ENCODE results near the gene ELOVL6.

ELOVL6 gene

DNA sequence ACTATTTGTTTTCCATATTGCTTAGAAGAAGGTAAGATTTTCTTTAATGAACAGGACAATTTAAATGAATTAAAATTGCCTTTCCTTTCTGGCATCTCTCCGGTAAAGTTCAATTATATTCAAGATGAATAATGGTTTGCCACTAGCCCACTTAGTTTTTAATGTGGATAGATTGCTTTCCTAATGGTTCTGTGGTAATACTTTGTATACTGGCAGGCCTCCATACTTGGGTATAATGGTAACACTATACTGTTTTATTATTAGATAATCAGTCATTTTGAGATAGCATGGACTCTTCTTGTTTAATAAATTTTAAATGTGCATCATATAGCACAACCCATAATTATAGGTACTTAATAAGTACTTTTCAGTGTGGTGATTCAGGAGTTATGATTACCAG is 89.5 kb downstream of the ELOVL6 start:
- Histone ChIP-seq H3K4me3 (ENCODE audit: low read length) (no peak overlapping the region), H3K9me3 (ENCODE audit: control insufficient read depth, insufficient read depth, low read length) (no peaks in the 10 kb centered on the region), H3K36me3 (ENCODE audit: control insufficient read depth, insufficient read depth, low read length) (peaks cover 3% of the 10 kb centered on the region; the same call in 1 of the 2 replicates), H3K27ac (ENCODE audit: low read length) (no peak overlapping the region), H3K27me3 (ENCODE audit: control insufficient read depth, insufficient read depth, low read length) (no peaks in the 10 kb centered on the region), H3K4me1 (ENCODE audit: control insufficient read depth, insufficient read depth, low read length) (peaks cover 3% of the 10 kb centered on the region; the same call in 1 of the 2 replicates)
- WGBS (ENCODE audit: insufficient coverage, insufficient read length), result no CpG with 5 or more reads among the region's 1 CpG
- no peak for DNase-seq (ENCODE audit: low read depth, low spot score)

DNA sequence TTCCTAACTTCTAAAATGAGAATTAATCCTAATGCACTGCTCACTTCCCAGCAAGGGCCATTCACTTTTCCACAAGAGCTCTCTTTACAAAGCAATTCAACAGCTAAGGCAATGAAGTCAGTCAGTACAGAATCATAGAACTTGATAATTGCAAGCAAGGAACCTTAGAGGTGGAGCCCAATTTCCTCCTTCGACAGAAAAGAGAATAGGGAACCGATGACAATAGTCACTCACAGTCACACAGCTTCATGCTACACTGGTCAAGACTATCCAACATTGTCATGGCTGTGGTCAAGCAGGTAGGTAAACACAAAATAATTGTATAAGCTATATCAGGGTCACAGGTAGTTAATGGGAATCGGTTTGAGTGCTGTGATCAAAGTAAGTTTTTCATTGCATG is 90.0 kb downstream of the ELOVL6 start:
- H3K27me3 ChIP-seq (ENCODE audit: control insufficient read depth, insufficient read depth, low read length), result no peaks in the 10 kb centered on the region
- no peak overlapping the region for H3K27ac ChIP-seq (ENCODE audit: low read length)
- H3K36me3 ChIP-seq (ENCODE audit: control insufficient read depth, insufficient read depth, low read length), result peaks cover 3% of the 10 kb centered on the region; the same call in 1 of the 2 replicates
- H3K4me3 ChIP-seq (ENCODE audit: low read length), result no peak overlapping the region
- peaks cover 3% of the 10 kb centered on the region; the same call in 1 of the 2 replicates for H3K4me1 ChIP-seq (ENCODE audit: control insufficient read depth, insufficient read depth, low read length)
- no peak for DNase-seq (ENCODE audit: low read depth, low spot score)
- WGBS (ENCODE audit: insufficient coverage, insufficient read length), result no CpG with 5 or more reads among the region's 3 CpGs
- H3K9me3 ChIP-seq (ENCODE audit: control insufficient read depth, insufficient read depth, low read length), result no peaks in the 10 kb centered on the region

DNA sequence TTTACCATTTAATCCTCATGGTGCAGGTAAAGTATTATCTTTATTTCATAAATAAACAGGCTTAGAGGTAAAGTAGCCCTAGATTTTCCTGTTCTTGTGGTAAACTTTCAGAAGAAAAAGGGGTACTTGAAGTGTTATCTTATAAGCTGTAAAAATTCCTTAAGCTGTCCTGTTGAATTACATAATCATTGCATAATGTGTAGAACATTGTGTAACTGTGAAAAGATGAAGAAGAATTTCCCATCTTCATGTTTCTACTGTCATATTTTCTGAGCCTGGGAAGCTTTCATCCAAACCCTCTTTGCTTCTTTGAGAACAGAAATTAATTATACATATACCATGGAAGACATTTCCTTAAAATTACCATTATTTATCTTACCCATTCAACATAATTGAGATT is 90.5 kb downstream of the ELOVL6 start:
- no peak for DNase-seq (ENCODE audit: low read depth, low spot score)
- no peak overlapping the region for H3K4me3 ChIP-seq (ENCODE audit: low read length)

DNA sequence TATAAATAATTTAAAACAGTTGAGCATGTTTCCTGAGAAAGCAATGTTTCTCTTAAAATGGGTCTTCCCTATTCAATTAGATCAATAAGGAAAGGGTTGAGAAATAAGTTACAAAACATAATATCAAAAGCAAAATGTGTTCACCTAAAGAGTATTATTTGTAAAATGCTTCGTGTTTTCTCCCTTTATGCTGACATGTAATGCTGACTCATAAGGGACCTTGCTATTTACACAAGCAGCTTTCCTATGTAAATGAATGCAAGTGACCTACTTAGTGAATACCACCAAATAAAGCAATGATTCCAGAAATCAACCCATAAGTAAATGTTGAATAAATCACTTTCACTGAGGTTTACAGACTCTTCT is 91.5 kb downstream of the ELOVL6 start:
- H3K4me3 ChIP-seq (ENCODE audit: low read length), result no peak overlapping the region
- WGBS (ENCODE audit: insufficient coverage, insufficient read length), result no CpG with 5 or more reads among the region's 1 CpG
- no peaks in the 10 kb centered on the region for H3K9me3 ChIP-seq (ENCODE audit: control insufficient read depth, insufficient read depth, low read length)

More for the DNA sequence above, 90.5 kb downstream of the ELOVL6 start:
- Histone ChIP-seq H3K4me1 (ENCODE audit: control insufficient read depth, insufficient read depth, low read length) (peaks cover 3% of the 10 kb centered on the region; the same call in 1 of the 2 replicates), H3K36me3 (ENCODE audit: control insufficient read depth, insufficient read depth, low read length) (peaks cover 3% of the 10 kb centered on the region; the same call in 1 of the 2 replicates), H3K27me3 (ENCODE audit: control insufficient read depth, insufficient read depth, low read length) (no peaks in the 10 kb centered on the region), H3K27ac (ENCODE audit: low read length) (no peak overlapping the region), H3K9me3 (ENCODE audit: control insufficient read depth, insufficient read depth, low read length) (no peaks in the 10 kb centered on the region)

DNA sequence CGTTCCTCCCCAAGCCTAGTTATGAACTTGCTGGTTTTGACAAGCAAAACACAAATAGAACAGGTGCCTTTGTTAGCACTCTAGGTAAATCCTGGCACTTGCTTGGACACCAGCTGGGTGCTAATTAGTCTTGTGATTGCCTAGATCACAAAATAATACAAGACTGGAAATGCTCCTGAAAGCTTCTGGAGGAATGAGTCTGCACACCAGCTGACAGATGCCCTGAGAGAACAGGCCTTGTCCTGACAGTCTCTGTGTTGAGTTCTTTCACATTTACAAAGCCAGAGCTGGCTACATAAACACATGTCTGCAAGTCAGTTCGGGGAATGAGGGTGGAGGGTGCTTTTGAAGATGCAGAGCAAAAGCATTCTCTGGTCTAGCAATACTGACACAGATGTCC is 93.8 kb downstream of the ELOVL6 start:
- no peak for DNase-seq (ENCODE audit: low read depth, low spot score)
- H3K36me3 ChIP-seq (ENCODE audit: control insufficient read depth, insufficient read depth, low read length), result peaks cover 3% of the 10 kb centered on the region; the same call in 1 of the 2 replicates
- no peaks in the 10 kb centered on the region for H3K9me3 ChIP-seq (ENCODE audit: control insufficient read depth, insufficient read depth, low read length)
- no peak overlapping the region for H3K27ac ChIP-seq (ENCODE audit: low read length)
- peaks cover 3% of the 10 kb centered on the region; the same call in 1 of the 2 replicates for H3K4me1 ChIP-seq (ENCODE audit: control insufficient read depth, insufficient read depth, low read length)
- WGBS (ENCODE audit: insufficient coverage, insufficient read length), result no CpG with 5 or more reads among the region's 2 CpGs
- no peaks in the 10 kb centered on the region for H3K27me3 ChIP-seq (ENCODE audit: control insufficient read depth, insufficient read depth, low read length)
- H3K4me3 ChIP-seq (ENCODE audit: low read length), result no peak overlapping the region

More for the DNA sequence above, 91.5 kb downstream of the ELOVL6 start:
- no peak for DNase-seq (ENCODE audit: low read depth, low spot score)
- peaks cover 3% of the 10 kb centered on the region; the same call in 1 of the 2 replicates for H3K36me3 ChIP-seq (ENCODE audit: control insufficient read depth, insufficient read depth, low read length)
- H3K27ac ChIP-seq (ENCODE audit: low read length), result no peak overlapping the region
- H3K27me3 ChIP-seq (ENCODE audit: control insufficient read depth, insufficient read depth, low read length), result no peaks in the 10 kb centered on the region
- H3K4me1 ChIP-seq (ENCODE audit: control insufficient read depth, insufficient read depth, low read length), result peaks cover 3% of the 10 kb centered on the region; the same call in 1 of the 2 replicates

DNA sequence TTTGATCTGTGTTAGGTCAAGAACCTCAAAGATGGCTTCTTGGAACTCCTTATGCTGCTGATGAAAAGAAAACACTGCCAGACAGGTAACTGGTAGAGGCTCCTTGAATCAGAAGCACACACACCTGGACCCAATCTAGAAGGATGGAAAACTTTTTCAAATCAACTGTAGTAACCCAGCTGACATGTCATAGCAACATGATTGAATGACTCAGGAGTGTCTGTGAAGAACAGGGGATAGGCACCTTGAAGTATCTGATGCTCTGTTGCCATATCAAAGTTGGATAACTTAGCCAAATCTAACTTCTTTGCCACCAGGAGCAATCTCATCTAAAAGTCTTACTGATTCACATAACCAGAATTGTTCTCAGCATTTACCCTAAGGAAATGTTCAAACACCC is 98.8 kb downstream of the ELOVL6 start:
- no peak overlapping the region for H3K27ac ChIP-seq (ENCODE audit: low read length)
- no peak for DNase-seq (ENCODE audit: low read depth, low spot score)
- H3K27me3 ChIP-seq (ENCODE audit: control insufficient read depth, insufficient read depth, low read length), result no peaks in the 10 kb centered on the region
- no peak overlapping the region for H3K4me3 ChIP-seq (ENCODE audit: low read length)
- H3K36me3 ChIP-seq (ENCODE audit: control insufficient read depth, insufficient read depth, low read length), result peaks cover 1% of the 10 kb centered on the region; the same call in 1 of the 2 replicates
- no peaks in the 10 kb centered on the region for H3K4me1 ChIP-seq (ENCODE audit: control insufficient read depth, insufficient read depth, low read length)
- no peaks in the 10 kb centered on the region for H3K9me3 ChIP-seq (ENCODE audit: control insufficient read depth, insufficient read depth, low read length)

DNA sequence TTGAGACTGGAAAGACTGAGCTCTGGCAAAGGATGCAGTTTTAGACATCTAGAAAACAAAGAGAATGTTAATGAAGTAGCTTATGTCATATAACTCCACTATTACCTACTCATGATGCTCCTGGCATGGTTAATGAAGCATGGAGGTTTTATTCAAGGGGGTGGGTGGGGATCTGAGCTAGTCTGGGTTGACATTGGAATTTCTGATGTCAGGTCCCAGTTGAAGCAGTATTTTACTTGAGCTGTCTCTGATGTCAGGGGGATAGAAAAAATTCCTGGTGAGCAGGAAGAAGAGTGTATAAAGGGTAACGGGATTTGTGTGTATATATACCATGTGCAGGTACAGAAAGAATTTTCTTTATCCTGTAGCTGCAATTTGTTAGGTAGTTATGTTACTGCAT is 102.0 kb downstream of the ELOVL6 start:
- no peak for DNase-seq (ENCODE audit: low read depth, low spot score)
- H3K27me3 ChIP-seq (ENCODE audit: control insufficient read depth, insufficient read depth, low read length), result no peaks in the 10 kb centered on the region
- no peak overlapping the region for H3K27ac ChIP-seq (ENCODE audit: low read length)
- H3K9me3 ChIP-seq (ENCODE audit: control insufficient read depth, insufficient read depth, low read length), result no peaks in the 10 kb centered on the region
- no peak overlapping the region for H3K4me3 ChIP-seq (ENCODE audit: low read length)
- WGBS (ENCODE audit: insufficient coverage, insufficient read length), result 100% methylated on average over 1 of the region's 1 CpG
- no peaks in the 10 kb centered on the region for H3K4me1 ChIP-seq (ENCODE audit: control insufficient read depth, insufficient read depth, low read length)
- no peaks in the 10 kb centered on the region for H3K36me3 ChIP-seq (ENCODE audit: control insufficient read depth, insufficient read depth, low read length)

DNA sequence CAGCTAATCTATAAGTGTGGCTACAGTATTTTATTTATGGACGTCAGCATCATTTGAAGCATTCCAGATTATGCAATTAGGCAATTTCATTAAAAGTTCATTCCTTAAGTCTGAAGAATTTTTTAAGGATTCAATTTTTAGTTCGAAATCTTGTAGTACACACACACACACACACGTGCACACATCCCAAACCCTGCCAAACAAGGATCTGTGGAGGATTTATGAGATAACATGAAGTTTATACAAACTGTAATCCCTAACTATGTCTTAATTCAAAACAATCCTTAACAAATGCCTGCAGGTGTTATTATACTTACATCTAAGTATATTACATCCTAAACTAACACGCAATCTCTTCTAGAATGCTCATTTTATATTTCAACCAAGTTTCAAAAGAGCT is 105.8 kb downstream of the ELOVL6 start:
- no peak for DNase-seq (ENCODE audit: low read depth, low spot score)
- Histone ChIP-seq H3K9me3 (ENCODE audit: control insufficient read depth, insufficient read depth, low read length) (no peaks in the 10 kb centered on the region), H3K27me3 (ENCODE audit: control insufficient read depth, insufficient read depth, low read length) (no peaks in the 10 kb centered on the region), H3K36me3 (ENCODE audit: control insufficient read depth, insufficient read depth, low read length) (no peaks in the 10 kb centered on the region), H3K27ac (ENCODE audit: low read length) (no peak overlapping the region), H3K4me1 (ENCODE audit: control insufficient read depth, insufficient read depth, low read length) (peaks cover 2% of the 10 kb centered on the region), H3K4me3 (ENCODE audit: low read length) (no peak overlapping the region)
- 100% methylated on average over 1 of the region's 4 CpGs for WGBS (ENCODE audit: insufficient coverage, insufficient read length)

DNA sequence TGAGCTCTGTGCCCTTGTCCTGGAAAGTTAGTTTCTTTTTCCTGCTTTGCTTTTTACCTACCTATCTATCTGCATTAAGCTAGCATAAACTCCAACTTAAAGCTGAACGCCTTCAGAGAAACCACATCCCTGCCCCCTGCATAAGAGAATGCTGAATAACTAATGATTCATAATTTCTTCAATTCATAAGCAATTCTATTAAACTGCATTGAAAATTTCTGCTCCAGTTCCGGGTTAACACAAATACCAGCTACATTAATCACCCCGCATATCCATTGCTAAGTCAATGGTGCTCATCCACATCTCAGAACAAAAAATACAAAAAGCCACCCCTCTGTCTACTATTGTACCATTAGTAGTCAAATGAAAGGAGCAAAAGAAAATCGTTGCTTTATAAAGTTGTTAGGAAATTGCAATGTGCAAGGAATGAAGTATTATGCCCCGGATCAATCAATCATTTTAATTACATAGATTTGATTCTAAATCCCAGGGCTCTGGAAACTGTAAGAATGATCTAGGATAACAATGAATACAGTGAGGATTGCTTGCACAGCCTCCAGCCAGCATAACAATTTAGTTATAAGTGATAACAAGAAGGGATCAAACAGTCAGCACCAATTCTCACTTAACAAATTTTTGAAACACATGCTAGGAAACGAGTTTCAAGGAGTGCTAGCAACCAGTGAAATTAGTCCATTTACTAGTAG is 106.8 kb downstream of the ELOVL6 start:
- no peaks in the 10 kb centered on the region for H3K36me3 ChIP-seq (ENCODE audit: control insufficient read depth, insufficient read depth, low read length)
- H3K27me3 ChIP-seq (ENCODE audit: control insufficient read depth, insufficient read depth, low read length), result no peaks in the 10 kb centered on the region
- no peak for DNase-seq (ENCODE audit: low read depth, low spot score)
- peaks cover 2% of the 10 kb centered on the region for H3K4me1 ChIP-seq (ENCODE audit: control insufficient read depth, insufficient read depth, low read length)
- H3K9me3 ChIP-seq (ENCODE audit: control insufficient read depth, insufficient read depth, low read length), result no peaks in the 10 kb centered on the region
- H3K27ac ChIP-seq (ENCODE audit: low read length), result no peak overlapping the region
- WGBS (ENCODE audit: insufficient coverage, insufficient read length), result no CpG with 5 or more reads among the region's 6 CpGs
- no peak overlapping the region for H3K4me3 ChIP-seq (ENCODE audit: low read length)

DNA sequence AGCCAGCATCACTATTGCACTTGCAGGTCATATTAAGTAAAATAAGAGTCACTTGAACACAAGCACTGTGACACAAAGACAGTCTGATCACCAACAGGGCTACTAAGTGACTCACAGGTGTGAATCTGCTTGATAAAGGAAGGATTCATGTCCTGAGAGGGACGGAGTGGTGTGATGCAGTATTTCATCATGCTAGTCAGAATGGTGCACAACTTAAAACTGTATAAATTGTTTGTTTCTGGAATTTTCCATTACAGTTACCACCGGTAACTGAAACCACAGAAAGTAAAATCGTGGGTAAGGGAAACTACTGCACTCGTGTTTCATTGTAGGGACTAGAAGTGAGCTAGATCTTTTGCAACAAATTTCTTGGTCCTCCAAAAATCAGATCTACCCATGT is 109.7 kb downstream of the ELOVL6 start:
- DNase-seq (ENCODE audit: low read depth, low spot score), result no peak
- no CpG with 5 or more reads among the region's 4 CpGs for WGBS (ENCODE audit: insufficient coverage, insufficient read length)

More for the DNA sequence above, 109.7 kb downstream of the ELOVL6 start:
- no peaks in the 10 kb centered on the region for H3K9me3 ChIP-seq (ENCODE audit: control insufficient read depth, insufficient read depth, low read length)
- H3K27me3 ChIP-seq (ENCODE audit: control insufficient read depth, insufficient read depth, low read length), result no peaks in the 10 kb centered on the region
- peaks cover 2% of the 10 kb centered on the region for H3K4me1 ChIP-seq (ENCODE audit: control insufficient read depth, insufficient read depth, low read length)
- no peak overlapping the region for H3K4me3 ChIP-seq (ENCODE audit: low read length)
- H3K27ac ChIP-seq (ENCODE audit: low read length), result no peak overlapping the region
- 0 out of 2 replicates have a peak, but pooled peaks cover 2% of the 10 kb centered on the region for H3K36me3 ChIP-seq (ENCODE audit: control insufficient read depth, insufficient read depth, low read length)

Data from iPS DF 6.9 (cell line).